Sigmoid colon (tissue), 7 donors: ENCODE data around the gene DYRK1A. TPM values are rescaled to one million over a fixed set of nuclear protein-coding genes. Genes with fewer than 3 reads are reported as not detected.

Experiments used
- DNase-seq: peaks from one replicate; pipeline ENCODE4 v3.0.0-alpha.2; 2019
- H3K27ac ChIP-seq, 4 donors: fragments of 200-600 bp; sonication (generic); one replicate each; pipeline ENCODE4 v1.5.1; 2016 to 2019; ENCODE audit warnings: mild to moderate bottlenecking in 1 of 4
- H3K27me3 ChIP-seq, 3 donors: fragments of 200-600 bp; sonication (generic); one replicate each; pipeline ENCODE4 v1.5.1; 2019; ENCODE audit warnings: mild to moderate bottlenecking in 1 of 3
- H3K36me3 ChIP-seq, 4 donors: fragments of 200-600 bp; sonication (generic); one replicate each; pipeline ENCODE4 v1.5.1; 2016 to 2019
- H3K4me1 ChIP-seq, 4 donors: fragments of 200-600 bp; sonication (generic); one replicate each; pipeline ENCODE4 v1.5.1; 2017 to 2019
- H3K4me3 ChIP-seq, 4 donors: fragments of 200-600 bp; sonication (generic); one replicate each; pipeline ENCODE4 v1.5.1; 2017 to 2019; ENCODE audit warnings: mild to moderate bottlenecking in 2 of 4, moderate library complexity in 1 of 4
- H3K9me3 ChIP-seq, 4 donors: fragments of 200-600 bp in 3 of 4; sonication (generic) in 3 of 4; one replicate each; pipeline versions ENCODE4 v1.5.1 to v1.6.1; 2013 to 2019
- EP300 ChIP-seq, 4 donors: sonication (generic); formaldehyde crosslinking; IDR thresholded peaks; one replicate each; pipeline ENCODE4 v1.6.1; 2017; ENCODE audit warnings: antibody characterized with exemption in 4 of 4
- POLR2A ChIP-seq, 2 donors: fragments of 450-650 bp; IDR thresholded peaks; one replicate each; pipeline ENCODE4 v1.6.1; 2016; ENCODE audit warnings: antibody characterized with exemption in 2 of 2, mild to moderate bottlenecking in 2 of 2, moderate library complexity in 2 of 2
- POLR2AphosphoS5 ChIP-seq, 4 donors: sonication (generic); formaldehyde crosslinking; IDR thresholded peaks; one replicate each; pipeline ENCODE4 v1.6.1; 2017; ENCODE audit warnings: antibody characterized with exemption in 4 of 4
- WGBS, 2 donors: extraction: QIAGEN DNeasy Blood & Tissue Kit; methylation state at CpG; one replicate each; pipeline ENCODE4 v1.1.7; 2013; 5-methylcytosine and 5-hydroxymethylcytosine counted together
- intact Hi-C: fragments of 100-400 bp; cut with DNase I; formaldehyde crosslinking; loops from one replicate; pipeline ENCODE4 v1.15.1; 2023
- polyA plus RNA-seq, 3 donors: library from polyadenylated mRNA; stranded (reverse); fragments of 200-250 nt; gene quantifications; one replicate each; pipeline ENCODE4 v1.2.3, GENCODE V29; 2013
- total RNA-seq, 4 donors: library from RNA; depleted of rRNA; stranded (reverse); fragments of >200 nt; gene quantifications; one replicate each; pipeline ENCODE4 v1.1.0, GENCODE V29; 2016
- TF ChIP-seq, protein P1 (sequence below), 4 experiments: fragments of 450-650 bp in 3 of 4; fragments of 200-600 bp in 1 of 4; IDR thresholded peaks; one replicate each; pipeline ENCODE4 v1.5.1; 2016 to 2019; ENCODE audit warnings: antibody characterized with exemption in 4 of 4, mild to moderate bottlenecking in 3 of 4, moderate library complexity in 2 of 4
- donor health status: healthy with polysubstance abuse.
- donor health status: Bipolar disorder and iron deficiency.
- donor health status: healthy.

DYRK1A gene
- total and polyA plus RNA-seq, 7 donors = 11.4 to 74.1 (median 62.9) TPM

DNA sequence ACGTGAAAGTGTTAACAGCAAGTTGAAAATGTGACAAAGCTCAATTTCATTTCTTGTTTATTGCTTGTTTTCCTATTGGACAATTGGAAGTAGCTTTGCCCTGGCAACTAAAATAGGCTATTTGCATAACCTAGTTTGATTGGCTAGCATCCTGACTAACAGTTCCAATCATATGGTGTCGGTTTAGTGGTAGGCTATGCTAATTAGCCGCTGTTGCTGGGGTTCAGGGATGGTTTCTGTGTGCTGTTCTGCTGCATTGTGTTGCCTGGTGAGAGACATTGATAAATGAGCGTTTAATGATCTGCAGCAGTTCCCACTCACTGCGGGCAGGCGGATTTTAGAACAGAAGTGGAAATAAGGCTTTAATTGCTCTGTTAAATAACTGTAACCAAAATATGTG is 68.5 kb downstream of the DYRK1A start:
- no peaks in the 10 kb centered on the region for H3K36me3 ChIP-seq
- no peak overlapping the region for H3K4me3 ChIP-seq
- intact Hi-C loops = no loop called here
- H3K9me3 ChIP-seq = no peaks in the 10 kb centered on the region
- TF ChIP-seq POLR2AphosphoS5 (IDR thresholded peaks at IDR 0.05) (no peak), POLR2A (IDR thresholded peaks at IDR 0.05) (no peak), EP300 (IDR thresholded peaks at IDR 0.05) (no peak)
- TF ChIP-seq, protein P1, sequence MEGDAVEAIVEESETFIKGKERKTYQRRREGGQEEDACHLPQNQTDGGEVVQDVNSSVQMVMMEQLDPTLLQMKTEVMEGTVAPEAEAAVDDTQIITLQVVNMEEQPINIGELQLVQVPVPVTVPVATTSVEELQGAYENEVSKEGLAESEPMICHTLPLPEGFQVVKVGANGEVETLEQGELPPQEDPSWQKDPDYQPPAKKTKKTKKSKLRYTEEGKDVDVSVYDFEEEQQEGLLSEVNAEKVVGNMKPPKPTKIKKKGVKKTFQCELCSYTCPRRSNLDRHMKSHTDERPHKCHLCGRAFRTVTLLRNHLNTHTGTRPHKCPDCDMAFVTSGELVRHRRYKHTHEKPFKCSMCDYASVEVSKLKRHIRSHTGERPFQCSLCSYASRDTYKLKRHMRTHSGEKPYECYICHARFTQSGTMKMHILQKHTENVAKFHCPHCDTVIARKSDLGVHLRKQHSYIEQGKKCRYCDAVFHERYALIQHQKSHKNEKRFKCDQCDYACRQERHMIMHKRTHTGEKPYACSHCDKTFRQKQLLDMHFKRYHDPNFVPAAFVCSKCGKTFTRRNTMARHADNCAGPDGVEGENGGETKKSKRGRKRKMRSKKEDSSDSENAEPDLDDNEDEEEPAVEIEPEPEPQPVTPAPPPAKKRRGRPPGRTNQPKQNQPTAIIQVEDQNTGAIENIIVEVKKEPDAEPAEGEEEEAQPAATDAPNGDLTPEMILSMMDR (IDR thresholded peaks at IDR 0.05) = no peak
- peaks cover 0 to 79% (median 41%) of the 10 kb centered on the region in 4 donors for H3K4me1 ChIP-seq
- DNase-seq = peak; percentile 72
- H3K27me3 ChIP-seq = no peaks in the 10 kb centered on the region
- WGBS, 2 donors = 29 to 67% methylated on average over 6 of the region's 6 CpGs
- H3K27ac ChIP-seq = peak overlapping the region in 1 of 4 donors; percentile 53

DNA sequence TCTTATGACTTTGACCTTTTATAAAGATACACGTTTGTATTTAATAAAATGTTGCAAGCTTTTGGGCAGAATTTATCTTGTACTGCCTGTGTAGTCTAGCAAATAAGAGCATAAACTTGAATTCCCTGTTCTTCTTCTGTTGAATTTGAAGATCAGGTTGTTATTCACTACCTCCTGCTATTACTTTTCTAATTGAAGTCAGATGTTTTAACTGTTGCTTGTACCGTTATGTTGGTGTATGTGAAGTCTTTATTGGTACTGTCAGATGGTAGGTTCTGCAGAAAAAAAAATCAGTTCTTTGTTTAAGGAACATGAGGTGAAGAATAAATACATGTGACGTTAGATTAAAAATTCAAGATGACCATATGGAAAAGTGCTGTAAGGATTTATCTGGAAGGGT is 69.1 kb downstream of the DYRK1A start:
- Histone ChIP-seq H3K4me1 (peaks cover 0 to 77% (median 41%) of the 10 kb centered on the region in 4 donors), H3K27ac (peak overlapping the region in 1 of 4 donors; percentile 53), H3K36me3 (no peaks in the 10 kb centered on the region), H3K9me3 (no peaks in the 10 kb centered on the region), H3K4me3 (no peak overlapping the region), H3K27me3 (no peaks in the 10 kb centered on the region)
- 55 to 57% methylated on average over 3 of the region's 3 CpGs for WGBS, 2 donors
- intact Hi-C loops = no loop called here
- TF ChIP-seq, protein P1 (IDR thresholded peaks at IDR 0.05) = no peak
- TF ChIP-seq EP300 (IDR thresholded peaks at IDR 0.05) = no peak
- no peak for TF ChIP-seq POLR2AphosphoS5 (IDR thresholded peaks at IDR 0.05)
- TF ChIP-seq POLR2A (IDR thresholded peaks at IDR 0.05) = no peak
- DNase-seq = no peak

DNA sequence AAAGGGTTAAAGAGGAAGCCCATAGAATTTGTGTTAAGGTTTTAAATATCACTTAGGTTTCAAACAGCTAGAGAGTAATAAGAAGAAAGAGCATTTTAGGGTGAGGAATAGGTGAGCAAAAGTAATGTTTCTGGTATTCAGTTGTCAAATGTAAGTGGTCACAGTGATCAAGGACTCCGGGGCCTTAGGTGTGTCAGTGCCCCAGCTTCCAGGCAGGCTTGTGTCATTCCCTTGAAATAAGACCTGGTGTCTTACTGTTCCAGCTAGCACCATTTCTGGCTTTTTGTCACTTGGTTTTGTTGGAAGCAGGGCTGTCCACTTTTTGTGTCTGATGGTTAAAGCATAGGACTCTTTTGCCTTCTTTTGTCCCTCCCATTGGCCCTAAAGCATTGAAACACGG is 69.6 kb downstream of the DYRK1A start:
- Histone ChIP-seq H3K4me3 (no peak overlapping the region), H3K4me1 (peaks cover 0 to 77% (median 41%) of the 10 kb centered on the region in 4 donors), H3K27ac (peak overlapping the region in 1 of 4 donors; percentile 53), H3K36me3 (no peaks in the 10 kb centered on the region), H3K27me3 (no peaks in the 10 kb centered on the region), H3K9me3 (no peaks in the 10 kb centered on the region)
- intact Hi-C loops = no loop called here
- no peak for TF ChIP-seq EP300 (IDR thresholded peaks at IDR 0.05)
- TF ChIP-seq, protein P1 (IDR thresholded peaks at IDR 0.05) = no peak
- TF ChIP-seq POLR2A (IDR thresholded peaks at IDR 0.05) = no peak
- TF ChIP-seq POLR2AphosphoS5 (IDR thresholded peaks at IDR 0.05) = no peak
- DNase-seq = no peak
- WGBS, 2 donors = 81 to 90% methylated on average over 2 of the region's 2 CpGs

DNA sequence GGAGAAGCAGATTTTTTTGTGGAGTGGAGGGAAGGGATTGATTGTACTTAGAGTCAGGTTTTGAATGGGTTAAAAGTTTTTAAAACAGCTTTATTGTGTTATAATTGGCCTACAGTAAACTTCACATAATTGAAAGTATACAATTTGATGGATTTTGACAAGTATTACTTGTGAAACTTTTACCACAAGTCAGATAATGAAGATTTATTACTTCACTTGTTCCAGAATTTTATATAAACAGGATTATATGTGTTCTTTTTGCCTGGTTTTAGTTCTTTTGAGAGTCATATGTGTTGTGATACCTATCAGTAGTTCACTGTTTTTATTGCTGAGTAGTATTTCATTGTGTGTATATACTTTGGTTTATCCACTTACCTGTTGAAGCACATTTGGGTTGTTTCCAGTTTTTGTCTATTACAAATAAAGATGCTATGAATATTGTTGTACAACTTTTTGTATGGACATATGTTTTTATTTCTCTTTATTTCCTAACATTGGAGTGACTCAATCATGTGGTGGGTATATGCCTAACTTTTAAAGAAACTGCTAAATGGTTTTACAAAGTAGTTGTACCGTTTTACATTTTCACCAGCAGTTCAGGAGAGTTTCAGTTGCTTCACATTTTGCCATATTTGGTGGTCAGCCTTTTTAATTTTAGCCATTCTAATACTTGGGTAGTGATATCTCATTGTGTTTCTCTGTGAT is 71.0 kb downstream of the DYRK1A start:
- WGBS, 2 donors = 64 to 75% methylated on average over 1 of the region's 1 CpG
- intact Hi-C loops = no loop called here
- Histone ChIP-seq H3K4me3 (no peak overlapping the region), H3K27me3 (no peaks in the 10 kb centered on the region), H3K27ac (no peak overlapping the region), H3K4me1 (peaks cover 0 to 78% (median 37%) of the 10 kb centered on the region in 4 donors), H3K9me3 (no peaks in the 10 kb centered on the region), H3K36me3 (no peaks in the 10 kb centered on the region)
- TF ChIP-seq POLR2A (IDR thresholded peaks at IDR 0.05) (no peak), POLR2AphosphoS5 (IDR thresholded peaks at IDR 0.05) (no peak), EP300 (IDR thresholded peaks at IDR 0.05) (no peak)
- TF ChIP-seq, protein P1 (IDR thresholded peaks at IDR 0.05) = no peak
- no peak for DNase-seq
